K562 (cell line): ENCODE results near the gene TMEM120B. TPM values are rescaled to one million over a fixed set of nuclear protein-coding genes. Genes with fewer than 3 reads are reported as not detected.
A peak's percentile ranks its signal among the peaks of the same experiment; 100 is the strongest.

Experiments
- ARID1B ChIP-seq: fragments of 450-650 bp; IDR thresholded peaks from 2 replicates; pipeline ENCODE4 v1.6.1; 2016; ENCODE audit warnings: antibody characterized with exemption, mild to moderate bottlenecking, inconsistent platforms
- ARNT ChIP-seq, 2 experiments: fragments of 450-650 bp; IDR thresholded peaks; 2 replicates each; pipeline ENCODE4 v1.6.1; 2016; ENCODE audit warnings: mild to moderate bottlenecking in 1 of 2
- CHD2 ChIP-seq: IDR thresholded peaks from 2 replicates; pipeline ENCODE4 v1.6.1; 2011; ENCODE audit warnings: low read depth, low read length
- DMBX1 ChIP-seq: fragments of 250-450 bp; sonication (Bioruptor Pico); IDR thresholded peaks from 2 replicates; pipeline ENCODE4 v1.8.0; 2022; ENCODE audit warnings: inconsistent platforms, mild to moderate bottlenecking, moderate library complexity, borderline replicate concordance
- ETS1 ChIP-seq: conservative IDR thresholded peaks from 2 replicates; pipeline ENCODE4 v1.6.1; 2011; ENCODE audit warnings: low read depth, mild to moderate bottlenecking, low read length; ENCODE audit not compliant: control insufficient read depth
- GATAD2B ChIP-seq: fragments of 450-650 bp; IDR thresholded peaks from 2 replicates; pipeline ENCODE4 v1.6.1; 2017; ENCODE audit warnings: mild to moderate bottlenecking, borderline replicate concordance
- HDGF ChIP-seq: fragments of 450-650 bp; IDR thresholded peaks from 2 replicates; pipeline ENCODE4 v1.6.1; 2016
- L3MBTL2 ChIP-seq: fragments of 450-650 bp; IDR thresholded peaks from 2 replicates; pipeline ENCODE4 v1.6.1; 2016; ENCODE audit warnings: mild to moderate bottlenecking, moderate library complexity
- NFXL1 ChIP-seq: fragments of 450-650 bp; formaldehyde crosslinking; IDR thresholded peaks from 2 replicates; pipeline ENCODE4 v1.4.0; 2021; ENCODE audit warnings: mild to moderate bottlenecking
- PBX2 ChIP-seq, 2 experiments: IDR thresholded peaks in 1 of 2; conservative IDR thresholded peaks in 1 of 2; 2 replicates each; pipeline ENCODE4 v1.6.1; 2016; ENCODE audit warnings: low read depth in 2 of 2, mild to moderate bottlenecking in 1 of 2, missing compliant biosample characterization in 1 of 2, missing genetic modification characterization in 1 of 2, moderate library complexity in 1 of 2
- POLR3A ChIP-seq: IDR thresholded peaks from 2 replicates; pipeline ENCODE4 v1.6.1; 2011; ENCODE audit warnings: borderline replicate concordance, mild to moderate bottlenecking, moderate library complexity; ENCODE audit not compliant: insufficient read length, insufficient read depth; ENCODE audit errors: extremely low read depth
- RCOR1 ChIP-seq, 2 experiments: IDR thresholded peaks; 2 replicates each; pipeline ENCODE4 v1.6.1; 2012; ENCODE audit warnings: low read depth in 2 of 2, low read length in 2 of 2, borderline replicate concordance in 1 of 2, improper control_type of control experiment in 1 of 2
- RREB1 ChIP-seq: fragments of 250-450 bp; sonication (Bioruptor Pico); IDR thresholded peaks from 2 replicates; pipeline ENCODE4 v1.4.0; 2020
- STAT5A ChIP-seq: IDR thresholded peaks from 2 replicates; pipeline ENCODE4 v1.6.1; 2012; ENCODE audit warnings: low read length, inconsistent platforms, borderline replicate concordance
- THRAP3 ChIP-seq: fragments of 450-650 bp; IDR thresholded peaks from 2 replicates; pipeline ENCODE4 v1.6.1; 2016; ENCODE audit warnings: mild to moderate bottlenecking, inconsistent platforms, borderline replicate concordance
- ZFP91 ChIP-seq: sonication (generic); formaldehyde crosslinking; IDR thresholded peaks from 2 replicates; pipeline ENCODE4 v1.8.0; 2022; ENCODE audit warnings: mild to moderate bottlenecking, missing genetic modification reagents
- ZNF197 ChIP-seq: fragments of 200-800 bp; sonication (Bioruptor generic); IDR thresholded peaks from 2 replicates; pipeline ENCODE4 v1.6.1; 2016; ENCODE audit warnings: low read depth, missing genetic modification characterization, missing compliant biosample characterization
- polyA plus RNA-seq, 8 experiments: library from polyadenylated mRNA; depleted of rRNA in 4 of 8; stranded (reverse) in 5 of 8; unstranded in 3 of 8; fragments of >200 nt; fragmentation: Nextera tagmentation in 2 of 8; fragmentation: Illumina TruSeq in 1 of 8; extraction: Ambion mirVana in 2 of 8; extraction: Trizol in 1 of 8; gene quantifications; 2 replicates each; pipeline versions ENCODE4 v1.2.1 to v1.2.3, GENCODE V29; 2011 to 2014; ENCODE audit warnings: inconsistent platforms in 1 of 8, missing spikeins in 1 of 8
- total RNA-seq, 7 experiments: library from RNA; depleted of rRNA in 6 of 7; stranded (reverse); fragments of >200 nt in 6 of 7; fragmentation: Illumina TruSeq in 2 of 7; extraction: Trizol in 2 of 7; gene quantifications; 2 replicates each; pipeline versions ENCODE4 v1.2.1 to v1.2.3, GENCODE V29; 2011 to 2021; ENCODE audit warnings: low replicate concordance in 1 of 7

TMEM120B gene
- total and polyA plus RNA-seq, 9 of the 15 experiments (the other 6 are each of a cell fraction or from before 2014, with no cell fraction given), result 1.7 to 18.6 (median 7.4) TPM

GRCh38 chr12:121769831-121770301 is 57.3 kb downstream of the TMEM120B start (continued):
- no peak for TF ChIP-seq ETS1
- no peak for TF ChIP-seq RCOR1 (IDR thresholded peaks at IDR 0.05; ENCODE audit: borderline replicate concordance in 1 of 2, low read depth in 2 of 2, low read length in 2 of 2)
- TF ChIP-seq ARID1B, result peak; percentile 62
- peak; percentile 21; the same call in 1 of the 2 replicates for TF ChIP-seq L3MBTL2
- no peak for TF ChIP-seq PBX2 (CRISPR knock-in tag; IDR thresholded peaks at IDR 0.05; ENCODE audit: low read depth)
- TF ChIP-seq PBX2 (tag; conservative IDR thresholded peaks at IDR 0.05; ENCODE audit: low read depth), result peak; percentile 9; the same call in 1 of the 2 replicates
- no peak for TF ChIP-seq ZFP91
- TF ChIP-seq RREB1 (CRISPR knock-in tag), result no peak
- no peak for TF ChIP-seq STAT5A
- TF ChIP-seq DMBX1 (CRISPR knock-in tag), result no peak
- no peak for TF ChIP-seq THRAP3
- no peak for TF ChIP-seq CHD2
- no peak for TF ChIP-seq GATAD2B
- TF ChIP-seq ZNF197 (CRISPR knock-in tag), result no peak
- TF ChIP-seq HDGF, result no peak
- no peak for TF ChIP-seq ARNT (IDR thresholded peaks at IDR 0.05)
- TF ChIP-seq POLR3A, result no peak
- no peak for TF ChIP-seq NFXL1 (CRISPR knock-in tag)
